ENCODE data around the gene CXCR4.

- TF ChIP-seq SREBF2 (CRISPR knock-in tag; IDR thresholded peaks at IDR 0.05) (no peak), ZBTB1 (CRISPR knock-in tag; IDR thresholded peaks at IDR 0.05; ENCODE audit: borderline replicate concordance, low read depth) (no peak), SPI1 (IDR thresholded peaks at IDR 0.05; ENCODE audit: borderline replicate concordance, low read depth, low read length) (no peak), SRF (CRISPR knock-in tag; IDR thresholded peaks at IDR 0.05) (no peak), RFX5 (IDR thresholded peaks at IDR 0.05; ENCODE audit: low read depth, low read length) (no peak), MAFK (IDR thresholded peaks at IDR 0.05; ENCODE audit: low read length) (no peak), BRCA1 (IDR thresholded peaks at IDR 0.05) (no peak), BRCA1 (CRISPR knock-in tag; IDR thresholded peaks at IDR 0.05) (no peak), ZNF76 (CRISPR knock-in tag; IDR thresholded peaks at IDR 0.05; ENCODE audit: borderline replicate concordance) (no peak)
Measured at GRCh38 chr2:136126421-136126926, 8.5 kb upstream of the CXCR4 start.

Measured in K562 (cell line).